OCI-LY1 (cell line): Measurements from ENCODE around the gene CDH20.

Experiments used
- EZH2 ChIP-seq: fragments of 200-600 bp; sonication (generic), shearing (Covaris generic); IDR thresholded peaks from 2 replicates; pipeline ENCODE4 v1.8.0; 2017; ENCODE audit warnings: borderline replicate concordance, mixed run types, mild to moderate bottlenecking, antibody characterized with exemption, low read length, moderate library complexity, mixed read lengths
- TF ChIP-seq, protein P1 (sequence below): fragments of 200-600 bp; sonication (generic), shearing (Covaris generic); IDR thresholded peaks from 2 replicates; pipeline ENCODE4 v1.5.1; 2017; ENCODE audit warnings: mild to moderate bottlenecking, antibody characterized with exemption, low read length, moderate library complexity, mixed read lengths

DNA sequence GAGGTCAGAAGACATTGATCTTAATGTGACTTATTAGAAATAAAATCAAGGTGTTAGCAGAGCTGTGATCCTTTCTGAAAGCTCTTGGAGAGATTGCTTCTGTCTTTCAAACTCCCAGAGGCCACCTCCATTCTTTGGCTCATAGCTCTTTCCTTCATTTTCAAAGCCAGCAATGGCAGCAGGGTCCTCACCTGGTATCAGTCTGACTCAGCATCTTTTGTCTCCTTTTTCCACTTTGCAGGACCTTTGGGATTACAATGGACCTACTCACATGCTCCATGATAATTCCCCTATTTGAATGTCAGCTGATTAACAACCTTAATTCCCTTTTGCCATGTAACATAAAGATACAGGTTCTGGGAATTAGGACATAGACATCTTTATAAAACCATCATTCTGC lies 6.8 kb upstream of the CDH20 start:
- TF ChIP-seq, protein P1, sequence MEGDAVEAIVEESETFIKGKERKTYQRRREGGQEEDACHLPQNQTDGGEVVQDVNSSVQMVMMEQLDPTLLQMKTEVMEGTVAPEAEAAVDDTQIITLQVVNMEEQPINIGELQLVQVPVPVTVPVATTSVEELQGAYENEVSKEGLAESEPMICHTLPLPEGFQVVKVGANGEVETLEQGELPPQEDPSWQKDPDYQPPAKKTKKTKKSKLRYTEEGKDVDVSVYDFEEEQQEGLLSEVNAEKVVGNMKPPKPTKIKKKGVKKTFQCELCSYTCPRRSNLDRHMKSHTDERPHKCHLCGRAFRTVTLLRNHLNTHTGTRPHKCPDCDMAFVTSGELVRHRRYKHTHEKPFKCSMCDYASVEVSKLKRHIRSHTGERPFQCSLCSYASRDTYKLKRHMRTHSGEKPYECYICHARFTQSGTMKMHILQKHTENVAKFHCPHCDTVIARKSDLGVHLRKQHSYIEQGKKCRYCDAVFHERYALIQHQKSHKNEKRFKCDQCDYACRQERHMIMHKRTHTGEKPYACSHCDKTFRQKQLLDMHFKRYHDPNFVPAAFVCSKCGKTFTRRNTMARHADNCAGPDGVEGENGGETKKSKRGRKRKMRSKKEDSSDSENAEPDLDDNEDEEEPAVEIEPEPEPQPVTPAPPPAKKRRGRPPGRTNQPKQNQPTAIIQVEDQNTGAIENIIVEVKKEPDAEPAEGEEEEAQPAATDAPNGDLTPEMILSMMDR, result no peak
- no peak for TF ChIP-seq EZH2
